Panc1 (cell line): Measurements from ENCODE around the gene NKRF. TPM values are rescaled to one million over a fixed set of nuclear protein-coding genes. Genes with fewer than 3 reads are reported as not detected.
A peak's percentile ranks its signal among the peaks of the same experiment; 100 is the strongest.

Source experiments
- ATAC-seq: fragments of 200-7000 bp; cut with Tn5 transposase; 2 replicates; pipeline ENCODE4 v1.9.1; 2020; ENCODE audit warnings: mild to moderate bottlenecking, moderate library complexity
- Bru-seq: library from RNA; stranded (reverse); fragments of 400-500 nt; gene quantifications from one replicate; lab custom pipeline; 2021; lab: Mats Ljungman, UMichigan
- BruChase-seq, 2 experiments: library from RNA; stranded (reverse); fragments of 400-500 nt; gene quantifications; one replicate each; lab custom pipeline; 2021; lab: Mats Ljungman, UMichigan
- BruUV-seq: library from RNA; stranded (reverse); fragments of 400-500 nt; replicated peaks from 2 replicates; lab custom pipeline; 2021; lab: Mats Ljungman, UMichigan
- CTCF ChIA-PET: fragments of 300-600 bp; sonication (Branson Sonifier 250); formaldehyde crosslinking; loops from one replicate; lab custom pipeline; 2022; ENCODE audit warnings: antibody characterized with exemption; lab: Charles Lee
- POLR2A ChIA-PET: fragments of 300-600 bp; sonication (Branson Sonifier 250); formaldehyde crosslinking; loops from one replicate; lab custom pipeline; 2022; ENCODE audit warnings: antibody characterized with exemption; lab: Charles Lee
- DNase-seq: peaks from one replicate; pipeline ENCODE4 v3.0.0-alpha.2; 2010; ENCODE audit warnings: low read depth, low spot score
- H3K27ac ChIP-seq: 2 replicates; pipeline ENCODE4 v1.5.1; 2011; ENCODE audit warnings: mild to moderate bottlenecking, low read length, inconsistent platforms
- H3K27me3 ChIP-seq: fragments of 200-500 bp; sonication (Bioruptor generic); 2 replicates; pipeline ENCODE4 v1.6.0; 2014; ENCODE audit warnings: low read length, inconsistent platforms; ENCODE audit not compliant: control insufficient read depth, insufficient read depth
- H3K36me3 ChIP-seq: fragments of 200-500 bp; sonication (Bioruptor generic); 2 replicates; pipeline ENCODE4 v1.5.1; 2014; ENCODE audit warnings: inconsistent platforms, mild to moderate bottlenecking, low read length, moderate library complexity; ENCODE audit not compliant: control insufficient read depth, insufficient read depth
- H3K4me1 ChIP-seq: 2 replicates; pipeline ENCODE4 v1.5.1; 2011; ENCODE audit warnings: inconsistent platforms, mild to moderate bottlenecking, low read length, moderate library complexity; ENCODE audit not compliant: control insufficient read depth, insufficient read depth
- H3K4me3 ChIP-seq, 2 experiments: 2 replicates each; pipeline ENCODE4 v1.5.1; 2011 to 2012; ENCODE audit warnings: low read depth in 2 of 2, low read length in 2 of 2, mild to moderate bottlenecking in 2 of 2, inconsistent platforms in 1 of 2, moderate library complexity in 1 of 2
- H3K9me3 ChIP-seq: fragments of 200-500 bp; sonication (Bioruptor generic); 2 replicates; pipeline ENCODE4 v1.5.1; 2014; ENCODE audit warnings: low read depth, mild to moderate bottlenecking, inconsistent platforms, low read length, moderate library complexity; ENCODE audit not compliant: control insufficient read depth, insufficient read depth
- CTCF ChIP-seq: fragments of 450-650 bp; IDR thresholded peaks from 2 replicates; pipeline ENCODE4 v1.5.1; 2017; ENCODE audit warnings: mild to moderate bottlenecking
- POLR2AphosphoS5 ChIP-seq: IDR thresholded peaks from 2 replicates; pipeline ENCODE4 v1.6.1; 2012; ENCODE audit warnings: mild to moderate bottlenecking, low read depth, low read length, moderate library complexity
- REST ChIP-seq, 2 experiments: IDR thresholded peaks; 2 replicates each; pipeline ENCODE4 v1.6.1; 2011 to 2012; ENCODE audit warnings: low read depth in 2 of 2, control low read depth in 1 of 2, low read length in 1 of 2, mild to moderate bottlenecking in 1 of 2, moderate library complexity in 1 of 2; ENCODE audit not compliant: insufficient read depth in 1 of 2
- SIN3A ChIP-seq: IDR thresholded peaks from 2 replicates; pipeline ENCODE4 v1.6.1; 2012; ENCODE audit warnings: low read depth, mild to moderate bottlenecking, low read length, moderate library complexity, borderline replicate concordance; ENCODE audit not compliant: insufficient read depth
- TCF7L2 ChIP-seq: IDR thresholded peaks from 2 replicates; pipeline ENCODE4 v1.6.1; 2011; ENCODE audit warnings: mild to moderate bottlenecking, low read depth, low read length, inconsistent platforms
- in situ Hi-C: cut with HindIII; loops from 2 replicates; pipeline ENCODE4 v1.10.0; 2016; ENCODE audit warnings: low sequenced_read_pairs, low pct_unique_long_range_greater_than_20kb
- intact Hi-C: fragments of 100-400 bp; cut with micrococcal nuclease; formaldehyde crosslinking; loops from one replicate; pipeline ENCODE4 v1.10.0; 2022; ENCODE audit not compliant: unreplicated experiment
- long read RNA-seq: library from polyadenylated mRNA; unstranded; transcript quantifications from one replicate; pipeline ENCODE4 v2.0.0, GENCODE V29; 2021; ENCODE audit not compliant: unreplicated experiment
- polyA plus RNA-seq: library from polyadenylated mRNA; unstranded; fragments of >200 nt; gene quantifications from one replicate; pipeline ENCODE4 v1.2.1, GENCODE V29; 2012; ENCODE audit warnings: missing spikeins; ENCODE audit not compliant: insufficient read length
- total RNA-seq: library from RNA; stranded (reverse); gene quantifications from one replicate; pipeline ENCODE4 v1.2.1, GENCODE V29; 2021; ENCODE audit not compliant: unreplicated experiment

NKRF gene
- total RNA-seq, result 25.5 TPM
- 13.8 TPM for polyA plus RNA-seq
- Bru-seq, nascent RNA, result percentile 87 among the genes with signal in this experiment
- percentile 95 among the genes with signal in this experiment for BruChase-seq, experiment 1, labeled RNA remaining after a 2-hour chase
- BruChase-seq, experiment 2, labeled RNA remaining after a 6-hour chase, result percentile 80 among the genes with signal in this experiment
- long read RNA-seq, transcript NKRF-201 (3 exons, 3,817 nt), result major isoform, 32 of 41 reads
- long read RNA-seq, partial matches to known transcripts, result 0 of 41 reads
- long read RNA-seq, other reads (novel, unspliced or antisense), result 8 of 41 reads

GRCh38 chrX:119606280-119607017, at the start of gene NKRF:
Gene NKRF, minus strand, starts transcription at chrX:119606424.
- no peak for TF ChIP-seq REST (IDR thresholded peaks at IDR 0.05; ENCODE audit: insufficient read depth in 1 of 2, low read depth in 2 of 2, low read length in 1 of 2)
- peak; percentile 48; the same call in 1 of the 2 replicates for TF ChIP-seq SIN3A
- peak; percentile 97 for TF ChIP-seq POLR2AphosphoS5
- TF ChIP-seq TCF7L2, result no peak
- CTCF ChIA-PET, result no interaction called here

GRCh38 chrX:119655125-119655524, 48.9 kb upstream of the NKRF start:
- Histone ChIP-seq H3K4me1 (no peaks in the 10 kb centered on the region), H3K27me3 (no peaks in the 10 kb centered on the region), H3K27ac (no peak overlapping the region), H3K9me3 (no peaks in the 10 kb centered on the region), H3K36me3 (no peaks in the 10 kb centered on the region; the same call in 1 of the 2 replicates), H3K4me3 (no peak overlapping the region)
- DNase-seq (no peak), ATAC-seq (no peak)
- POLR2A ChIA-PET, result no interaction called here
- TF ChIP-seq POLR2AphosphoS5 (no peak), REST (IDR thresholded peaks at IDR 0.05; ENCODE audit: insufficient read depth in 1 of 2, low read depth in 2 of 2, low read length in 1 of 2) (no peak), TCF7L2 (no peak), CTCF (no peak), SIN3A (no peak)
- in situ Hi-C loops (no loop called here), intact Hi-C loops (no loop called here)
- CTCF ChIA-PET, result no interaction called here
- no TSS peak for BruUV-seq

More at GRCh38 chrX:119606280-119607017, at the start of gene NKRF:
- Histone ChIP-seq H3K27ac (peak within 1 kb of the TSS; percentile 85), H3K9me3 (no peaks in the 10 kb centered on the region), H3K27me3 (no peaks in the 10 kb centered on the region), H3K36me3 (no peaks in the 10 kb centered on the region; the same call in none of the 2 replicates), H3K4me1 (peaks cover 4% of the 10 kb centered on the region), H3K4me3 (peak within 1 kb of the TSS; percentile 73 to 86)
- DNase-seq (peak; percentile 84), ATAC-seq (peak; percentile 93)
- no TSS peak for BruUV-seq
- in situ Hi-C loops, result no loop called here
- POLR2A ChIA-PET, result interaction anchor here (0.6 to 0.7 kb wide), 2 partner anchors 11 to 87 kb away, joined by 3 read pairs; partner anchors contain the start of gene SEPTIN6
- intact Hi-C loops, result no loop called here
